Measurements from ENCODE around the gene MBTPS1. TPM values are rescaled to one million over a fixed set of nuclear protein-coding genes. Genes with fewer than 3 reads are reported as not detected.
A peak's percentile ranks its signal among the peaks of the same experiment; 100 is the strongest.

The MBTPS1 gene
- total RNA-seq, 1 donor from 2014 or later: 85.9 TPM

- TF ChIP-seq, protein P1, sequence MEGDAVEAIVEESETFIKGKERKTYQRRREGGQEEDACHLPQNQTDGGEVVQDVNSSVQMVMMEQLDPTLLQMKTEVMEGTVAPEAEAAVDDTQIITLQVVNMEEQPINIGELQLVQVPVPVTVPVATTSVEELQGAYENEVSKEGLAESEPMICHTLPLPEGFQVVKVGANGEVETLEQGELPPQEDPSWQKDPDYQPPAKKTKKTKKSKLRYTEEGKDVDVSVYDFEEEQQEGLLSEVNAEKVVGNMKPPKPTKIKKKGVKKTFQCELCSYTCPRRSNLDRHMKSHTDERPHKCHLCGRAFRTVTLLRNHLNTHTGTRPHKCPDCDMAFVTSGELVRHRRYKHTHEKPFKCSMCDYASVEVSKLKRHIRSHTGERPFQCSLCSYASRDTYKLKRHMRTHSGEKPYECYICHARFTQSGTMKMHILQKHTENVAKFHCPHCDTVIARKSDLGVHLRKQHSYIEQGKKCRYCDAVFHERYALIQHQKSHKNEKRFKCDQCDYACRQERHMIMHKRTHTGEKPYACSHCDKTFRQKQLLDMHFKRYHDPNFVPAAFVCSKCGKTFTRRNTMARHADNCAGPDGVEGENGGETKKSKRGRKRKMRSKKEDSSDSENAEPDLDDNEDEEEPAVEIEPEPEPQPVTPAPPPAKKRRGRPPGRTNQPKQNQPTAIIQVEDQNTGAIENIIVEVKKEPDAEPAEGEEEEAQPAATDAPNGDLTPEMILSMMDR (IDR thresholded peaks at IDR 0.05; ENCODE audit: insufficient read depth, low read depth, low read length): no peak
- TF ChIP-seq EZH2 (IDR thresholded peaks at IDR 0.05; ENCODE audit: insufficient read depth, low read length): no peak
- no peaks in the 10 kb centered on the region for H3K36me3 ChIP-seq (ENCODE audit: insufficient read depth, low read length)
- no peak overlapping the region for H2AFZ ChIP-seq (ENCODE audit: low read depth, low read length)
- no peaks in the 10 kb centered on the region for H3K79me2 ChIP-seq (ENCODE audit: insufficient read depth, low read length)
- Mint-ChIP-seq H3K36me3 (ENCODE audit: low read depth, unreplicated experiment) (no peaks in the 10 kb centered on the region), H3K27ac (ENCODE audit: unreplicated experiment) (no peak overlapping the region), H3K4me3 (ENCODE audit: unreplicated experiment) (no peak overlapping the region), H3K4me1 (ENCODE audit: low read depth, unreplicated experiment) (peaks cover 4% of the 10 kb centered on the region), H3K27me3 (ENCODE audit: low read depth, unreplicated experiment) (peaks cover 16% of the 10 kb centered on the region), H3K9me3 (ENCODE audit: unreplicated experiment) (no peaks in the 10 kb centered on the region)
- no peak overlapping the region for H3K4me3 ChIP-seq (ENCODE audit: insufficient read depth, low read depth, low read length)
- DNase-seq (ENCODE audit: low read depth) (no peak), FAIRE-seq (no peak)
- no peaks in the 10 kb centered on the region for H3K9me3 ChIP-seq (ENCODE audit: insufficient read depth, low read depth, low read length)
- H3K9ac ChIP-seq (ENCODE audit: low read length): no peak overlapping the region
- no peaks in the 10 kb centered on the region for H3K4me1 ChIP-seq (ENCODE audit: insufficient read depth, low read length)
- H3K27me3 ChIP-seq (ENCODE audit: insufficient read depth, low read length): peaks cover 32% of the 10 kb centered on the region
- H3K4me2 ChIP-seq (ENCODE audit: low read length): no peak overlapping the region
- H3K27ac ChIP-seq (ENCODE audit: low read depth, low read length): no peak overlapping the region
- H4K20me1 ChIP-seq (ENCODE audit: insufficient read depth, low read length): no peaks in the 10 kb centered on the region
These were observed 44.3 kb upstream of the MBTPS1 start for GRCh38 chr16:84161037-84161436.

DNA sequence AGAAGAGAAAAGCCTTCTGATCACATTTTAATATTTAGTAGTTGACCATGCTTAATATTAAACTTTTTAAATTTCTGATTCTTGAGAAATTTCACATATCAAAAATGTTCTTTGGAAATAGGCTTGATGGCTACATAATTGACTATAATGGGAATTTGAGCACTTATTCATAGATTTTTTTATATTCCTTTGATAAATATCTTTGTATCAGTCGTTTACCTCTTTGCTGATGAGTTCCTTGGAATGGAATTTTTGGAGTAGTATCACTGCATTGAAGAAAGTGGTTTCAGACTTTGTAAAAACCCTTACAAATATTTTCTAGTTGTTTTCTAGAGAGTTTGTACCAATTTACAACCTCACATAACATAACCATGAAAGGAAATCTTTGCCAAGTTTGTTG lies 43.1 kb upstream of the MBTPS1 start:
- H3K9ac ChIP-seq (ENCODE audit: low read length): no peak overlapping the region
- Mint-ChIP-seq H3K27ac (ENCODE audit: unreplicated experiment) (no peak overlapping the region), H3K9me3 (ENCODE audit: unreplicated experiment) (no peaks in the 10 kb centered on the region), H3K4me1 (ENCODE audit: low read depth, unreplicated experiment) (peaks cover 2% of the 10 kb centered on the region), H3K4me3 (ENCODE audit: unreplicated experiment) (no peak overlapping the region), H3K36me3 (ENCODE audit: low read depth, unreplicated experiment) (no peaks in the 10 kb centered on the region), H3K27me3 (ENCODE audit: low read depth, unreplicated experiment) (peaks cover 12% of the 10 kb centered on the region)
- H2AFZ ChIP-seq (ENCODE audit: low read depth, low read length): no peak overlapping the region
- H3K36me3 ChIP-seq (ENCODE audit: insufficient read depth, low read length): no peaks in the 10 kb centered on the region
- no peak overlapping the region for H3K27ac ChIP-seq (ENCODE audit: low read depth, low read length)
- H3K9me3 ChIP-seq (ENCODE audit: insufficient read depth, low read depth, low read length): no peaks in the 10 kb centered on the region
- peak; percentile 45 for FAIRE-seq
- H3K79me2 ChIP-seq (ENCODE audit: insufficient read depth, low read length): no peaks in the 10 kb centered on the region
- no peaks in the 10 kb centered on the region for H3K4me1 ChIP-seq (ENCODE audit: insufficient read depth, low read length)
- H3K4me2 ChIP-seq (ENCODE audit: low read length): no peak overlapping the region
- no peak for DNase-seq (ENCODE audit: low read depth)
- peaks cover 27% of the 10 kb centered on the region for H3K27me3 ChIP-seq (ENCODE audit: insufficient read depth, low read length)
- no peak overlapping the region for H3K4me3 ChIP-seq (ENCODE audit: insufficient read depth, low read depth, low read length)
- no peaks in the 10 kb centered on the region for H4K20me1 ChIP-seq (ENCODE audit: insufficient read depth, low read length)
- TF ChIP-seq EZH2 (IDR thresholded peaks at IDR 0.05; ENCODE audit: insufficient read depth, low read length): no peak
- TF ChIP-seq, protein P1 (IDR thresholded peaks at IDR 0.05; ENCODE audit: insufficient read depth, low read depth, low read length): no peak

- H3K4me3 ChIP-seq (ENCODE audit: insufficient read depth, low read depth, low read length): no peak overlapping the region
- no peaks in the 10 kb centered on the region for H3K9me3 ChIP-seq (ENCODE audit: insufficient read depth, low read depth, low read length)
- Mint-ChIP-seq H3K27ac (ENCODE audit: unreplicated experiment) (no peak overlapping the region), H3K4me1 (ENCODE audit: low read depth, unreplicated experiment) (peaks cover 2% of the 10 kb centered on the region), H3K4me3 (ENCODE audit: unreplicated experiment) (no peak overlapping the region), H3K36me3 (ENCODE audit: low read depth, unreplicated experiment) (no peaks in the 10 kb centered on the region), H3K27me3 (ENCODE audit: low read depth, unreplicated experiment) (peaks cover 8% of the 10 kb centered on the region), H3K9me3 (ENCODE audit: unreplicated experiment) (no peaks in the 10 kb centered on the region)
- no peak overlapping the region for H3K4me2 ChIP-seq (ENCODE audit: low read length)
- no peaks in the 10 kb centered on the region for H3K36me3 ChIP-seq (ENCODE audit: insufficient read depth, low read length)
- H2AFZ ChIP-seq (ENCODE audit: low read depth, low read length): no peak overlapping the region
- H3K79me2 ChIP-seq (ENCODE audit: insufficient read depth, low read length): no peaks in the 10 kb centered on the region
- FAIRE-seq (no peak), DNase-seq (ENCODE audit: low read depth) (no peak)
- no peak overlapping the region for H3K9ac ChIP-seq (ENCODE audit: low read length)
- peaks cover 20% of the 10 kb centered on the region for H3K27me3 ChIP-seq (ENCODE audit: insufficient read depth, low read length)
- H4K20me1 ChIP-seq (ENCODE audit: insufficient read depth, low read length): no peaks in the 10 kb centered on the region
- no peak for TF ChIP-seq EZH2 (IDR thresholded peaks at IDR 0.05; ENCODE audit: insufficient read depth, low read length)
- TF ChIP-seq, protein P1 (IDR thresholded peaks at IDR 0.05; ENCODE audit: insufficient read depth, low read depth, low read length): no peak
- H3K4me1 ChIP-seq (ENCODE audit: insufficient read depth, low read length): no peaks in the 10 kb centered on the region
- H3K27ac ChIP-seq (ENCODE audit: low read depth, low read length): no peak overlapping the region
These were observed 42.3 kb upstream of the MBTPS1 start for GRCh38 chr16:84159007-84159406.
